NCI-H2196 (cell line): ENCODE measurements around the gene COTL1.

Experiments
- DNase-seq: peaks from one replicate; lab custom pipeline; 2025; ENCODE audit not compliant: unreplicated experiment; lab: John Stamatoyannopoulos, UW

COTL1 gene

DNA sequence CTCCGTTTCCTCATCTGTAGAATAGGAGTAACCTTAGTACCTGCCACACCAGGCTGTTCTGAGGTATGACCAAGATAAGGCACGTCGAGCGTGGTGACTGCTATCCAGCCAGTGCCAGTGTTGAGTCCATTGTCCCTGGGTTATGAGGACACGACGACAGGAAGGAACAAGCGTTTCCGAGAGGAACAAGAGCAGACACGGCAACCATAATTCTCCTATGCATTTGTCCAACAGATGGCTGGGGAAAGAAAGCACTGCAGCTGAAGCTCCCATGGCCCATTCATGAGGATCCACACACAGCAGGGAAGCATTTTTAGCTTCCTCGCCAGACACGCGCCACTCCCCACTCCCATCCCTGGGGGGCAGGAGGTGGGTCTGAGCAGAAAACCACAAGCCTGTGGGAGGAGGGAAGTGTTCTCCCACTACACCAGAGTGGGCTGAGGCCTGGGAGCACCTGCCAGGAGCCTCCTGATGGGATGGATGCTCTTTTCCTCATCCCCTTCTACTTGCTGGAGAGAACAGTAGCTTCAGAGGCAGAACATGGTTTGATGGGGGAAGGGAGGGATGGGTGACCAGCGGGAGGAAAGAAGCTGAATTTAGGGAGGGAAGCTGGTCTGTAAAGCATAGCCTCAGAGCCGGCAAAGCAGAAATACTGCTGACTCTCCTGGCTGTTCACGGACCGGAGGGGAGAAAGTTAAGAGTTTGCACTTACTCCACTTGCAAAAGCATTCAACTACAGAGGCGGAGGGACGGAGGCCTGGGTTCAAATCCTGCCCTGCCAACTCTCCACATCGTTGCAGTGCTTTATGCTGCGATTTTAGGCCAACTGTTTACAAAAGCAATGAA lies 2.7 kb downstream of the COTL1 start:
- DNase-seq: no peak

- no peak for DNase-seq
Measured at GRCh38 chr16:84614623-84614967, 3.3 kb downstream of the COTL1 start.

- DNase-seq: no peak
Measured at GRCh38 chr16:84614073-84614459, 3.8 kb downstream of the COTL1 start.

DNA sequence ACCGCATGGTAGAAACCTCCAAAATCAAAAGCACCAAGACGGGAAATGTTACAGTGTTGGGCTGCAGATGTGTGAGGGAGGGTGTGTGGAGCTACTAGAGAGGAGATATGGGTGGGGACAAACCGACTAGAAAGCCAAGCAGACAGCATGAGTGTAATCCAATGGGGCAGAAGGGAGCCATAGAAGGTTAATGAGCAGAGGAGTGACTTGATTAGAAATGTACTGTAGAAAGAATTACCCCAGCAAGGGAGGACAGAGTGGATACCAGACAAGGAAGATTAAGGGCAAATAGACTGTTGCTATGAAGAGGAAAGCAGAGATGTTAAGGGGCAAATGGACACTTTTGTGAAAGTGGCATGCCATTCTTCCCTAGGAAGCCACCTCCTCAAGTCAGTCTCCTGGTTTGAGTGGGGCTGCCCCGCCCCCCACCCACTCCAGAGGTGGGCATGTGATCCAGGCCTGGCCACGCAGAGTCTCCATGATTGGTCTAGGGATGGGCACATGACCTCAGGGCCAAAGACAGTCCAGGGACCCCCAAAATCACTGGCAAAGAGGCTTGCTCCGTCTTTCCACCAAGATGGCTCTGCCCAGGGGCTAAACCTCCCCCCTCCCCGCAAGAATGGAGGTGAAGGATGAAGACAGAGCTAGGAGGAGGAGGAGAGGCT lies 4.3 kb downstream of the COTL1 start:
- no peak for DNase-seq

GRCh38 chr16:84612686-84613085 lies 5.2 kb downstream of the COTL1 start:
- no peak for DNase-seq

- DNase-seq: no peak
Measured at GRCh38 chr16:84611041-84611440, 6.8 kb downstream of the COTL1 start.

DNA sequence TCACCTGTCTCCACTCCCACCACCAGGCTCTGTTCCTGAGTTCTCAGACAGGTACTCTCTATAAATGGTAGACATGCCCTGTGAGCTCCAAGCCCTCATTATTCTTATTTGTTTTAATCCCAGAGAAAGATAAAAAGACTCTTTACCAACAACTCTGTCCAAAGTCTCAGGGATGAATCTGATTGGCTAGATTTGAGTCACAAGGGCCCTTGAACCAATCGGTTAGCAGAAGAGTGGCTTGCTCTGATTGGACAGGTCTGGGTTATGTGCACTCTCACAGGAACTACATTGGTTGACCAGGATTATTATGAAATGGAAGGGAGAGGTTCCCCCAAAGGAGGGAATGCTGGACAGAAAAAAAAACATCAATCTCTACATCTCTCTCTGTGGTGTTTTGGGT lies 7.5 kb downstream of the COTL1 start:
- no peak for DNase-seq

GRCh38 chr16:84609563-84610177 lies 8.2 kb downstream of the COTL1 start:
- no peak for DNase-seq

GRCh38 chr16:84608282-84608681 lies 9.6 kb downstream of the COTL1 start:
- DNase-seq: no peak

DNA sequence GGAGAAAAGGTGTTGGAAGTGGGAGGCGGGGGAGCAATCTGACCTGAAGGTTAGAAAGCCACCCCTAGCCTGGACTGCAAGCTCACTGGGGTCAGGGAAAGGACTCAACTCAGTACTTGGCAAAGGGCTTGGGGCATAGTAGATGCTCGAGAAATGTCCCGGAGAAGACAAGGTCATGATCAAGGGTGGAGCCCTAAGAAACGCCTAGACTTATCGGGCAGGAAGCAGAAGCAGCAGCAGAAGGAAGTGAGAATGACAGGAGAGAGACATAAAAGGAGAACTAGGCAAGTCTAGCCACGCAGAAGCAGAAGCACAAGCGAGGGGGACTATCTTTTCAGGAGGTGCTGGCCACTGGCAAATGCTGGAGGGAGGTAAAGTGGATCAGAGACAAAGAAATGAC lies 10.2 kb downstream of the COTL1 start:
- no peak for DNase-seq

DNA sequence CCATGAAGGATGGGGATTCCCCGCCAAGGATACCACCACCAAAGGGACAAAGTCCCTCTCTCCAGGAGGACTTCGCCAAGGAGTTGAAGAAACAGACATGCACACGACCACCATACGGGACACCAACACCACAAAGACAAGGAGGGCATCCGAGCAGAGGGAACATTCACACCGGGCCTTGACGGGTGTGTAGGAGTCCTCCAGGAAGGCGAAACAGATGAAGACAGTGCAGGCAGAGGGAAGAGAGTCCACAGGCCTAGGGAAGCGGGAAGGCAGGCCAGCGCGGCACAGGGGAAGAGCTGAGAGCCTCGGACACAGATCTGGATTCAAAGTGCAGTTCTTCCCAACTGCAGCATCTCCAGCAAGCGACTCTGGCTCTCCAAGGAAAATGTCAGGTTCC lies 10.8 kb downstream of the COTL1 start:
- DNase-seq: no peak

GRCh38 chr16:84606081-84606875 lies 11.6 kb downstream of the COTL1 start:
- DNase-seq: no peak

GRCh38 chr16:84605339-84605848 lies 12.5 kb downstream of the COTL1 start:
- no peak for DNase-seq

DNA sequence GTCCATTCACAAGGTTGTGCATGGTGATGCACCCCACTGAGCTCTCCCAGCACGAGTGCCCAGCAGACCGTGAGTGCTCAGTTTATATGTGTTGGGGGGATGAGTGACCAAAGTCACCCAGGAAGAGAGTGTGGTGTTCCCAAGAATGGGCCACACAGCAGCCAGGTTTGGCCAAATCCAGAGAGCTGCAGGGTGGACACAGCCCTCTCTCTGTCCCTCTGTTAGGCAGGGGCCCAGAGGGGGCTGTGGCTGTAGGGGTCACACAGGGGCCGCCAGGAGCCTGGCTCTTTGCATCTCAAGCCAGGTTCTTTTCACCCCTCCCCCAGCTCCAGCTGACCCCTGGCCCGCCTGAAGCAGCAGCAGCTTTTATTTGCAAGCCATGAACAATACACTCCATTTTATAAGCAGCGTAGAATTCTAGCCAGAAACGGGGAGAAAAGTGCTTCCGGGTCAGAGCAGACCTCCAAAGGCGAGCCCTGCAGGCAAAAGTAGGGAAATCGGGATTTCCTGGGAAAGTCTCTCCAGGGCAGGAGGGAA lies 13.3 kb downstream of the COTL1 start:
- no peak for DNase-seq

DNA sequence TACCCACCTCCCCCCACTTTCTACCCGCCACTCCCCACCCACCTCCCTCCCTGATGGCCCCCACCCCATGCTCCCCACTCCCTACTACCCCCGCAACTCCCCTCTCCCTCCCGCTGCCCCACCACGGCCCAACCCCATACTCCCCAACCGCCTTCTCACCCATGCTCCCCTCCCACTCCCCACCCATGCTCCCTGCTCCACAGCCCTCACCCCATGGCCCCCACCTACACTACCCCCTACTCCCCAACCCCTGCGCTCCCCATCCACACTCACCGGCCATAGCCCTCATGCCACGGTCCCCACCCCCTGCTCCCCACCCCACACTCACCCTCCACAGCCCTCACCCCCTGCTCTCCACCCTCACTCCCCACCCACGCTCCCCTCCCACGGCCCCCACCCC lies 13.9 kb downstream of the COTL1 start:
- DNase-seq: no peak

DNA sequence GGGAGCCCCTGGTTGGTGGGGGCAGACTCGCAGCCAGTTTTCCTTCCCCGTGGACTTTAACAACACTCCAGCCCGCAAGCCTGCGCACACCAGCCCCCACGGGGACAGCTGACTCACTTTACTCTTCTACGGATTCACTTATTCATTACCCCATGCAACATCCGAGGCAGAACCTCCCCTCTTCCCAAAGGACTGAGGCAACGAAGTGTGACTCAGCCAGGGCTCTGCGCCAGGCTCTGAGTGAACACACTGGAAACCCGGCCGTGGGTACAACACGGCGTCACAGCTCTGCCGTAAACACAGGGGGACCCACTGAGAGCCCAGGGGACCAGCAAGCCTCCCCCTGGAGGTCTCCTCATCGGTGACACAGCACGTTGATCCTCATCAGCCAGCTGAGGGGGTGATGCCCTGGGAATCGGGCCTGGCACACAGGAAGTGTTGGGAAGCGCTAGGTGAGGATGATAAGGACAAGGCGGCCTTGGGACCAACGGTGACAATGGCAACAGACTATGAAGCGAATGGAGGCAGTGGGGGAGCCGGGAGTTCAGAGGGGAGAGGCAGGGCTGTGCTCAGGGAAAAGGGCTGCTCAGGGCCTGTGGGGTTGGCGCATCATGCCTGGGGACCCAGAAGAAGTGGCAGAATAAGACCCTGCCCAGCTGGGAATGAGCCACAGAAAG lies 14.6 kb downstream of the COTL1 start:
- no peak for DNase-seq

- no peak for DNase-seq
Measured at GRCh38 chr16:84600343-84601229, 17.3 kb downstream of the COTL1 start.

GRCh38 chr16:84599521-84600202 lies 18.2 kb downstream of the COTL1 start:
- no peak for DNase-seq

DNA sequence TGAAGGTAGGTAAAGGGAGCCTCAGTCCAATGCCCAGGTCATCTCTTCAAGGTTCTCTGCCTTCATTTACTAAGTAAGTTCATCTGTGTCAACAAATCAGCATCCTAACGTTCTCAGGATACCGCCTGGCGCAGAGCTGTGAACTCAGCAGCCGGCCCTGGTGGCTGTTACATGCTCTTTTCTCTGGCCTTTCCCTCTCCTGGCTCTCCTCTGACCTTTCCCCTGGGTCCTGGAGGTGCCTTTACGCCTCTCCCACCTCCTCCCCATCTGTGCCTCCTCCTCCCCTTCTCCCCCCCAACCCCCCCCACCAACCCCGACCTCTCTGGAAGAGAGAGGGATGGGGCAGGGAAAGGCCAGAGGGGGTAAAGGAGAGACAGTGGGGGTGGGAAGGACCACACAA lies 19.5 kb downstream of the COTL1 start:
- DNase-seq: no peak
